SKM-1 (cell line): Measurements from ENCODE around the gene CD247.

Experiments used
- DNase-seq: peaks from one replicate; lab custom pipeline; 2025; ENCODE audit not compliant: unreplicated experiment; lab: John Stamatoyannopoulos, UW

The CD247 gene

GRCh38 chr1:167542109-167543032, 24.0 kb upstream of the CD247 start:
- DNase-seq = no peak

GRCh38 chr1:167541610-167542009, 23.3 kb upstream of the CD247 start:
- DNase-seq = no peak

- no peak for DNase-seq
Observed at GRCh38 chr1:167541003-167541402, 22.7 kb upstream of the CD247 start.

GRCh38 chr1:167538657-167539056, 20.3 kb upstream of the CD247 start:
- DNase-seq = no peak

- DNase-seq = peak; percentile 78
Observed at GRCh38 chr1:167533851-167534300, 15.5 kb upstream of the CD247 start.

- DNase-seq = no peak
Observed at GRCh38 chr1:167532964-167533824, 14.9 kb upstream of the CD247 start.

GRCh38 chr1:167532375-167532774, 14.0 kb upstream of the CD247 start:
- DNase-seq = no peak

- DNase-seq = no peak
Observed at GRCh38 chr1:167529829-167530474, 11.6 kb upstream of the CD247 start.

GRCh38 chr1:167528057-167528728, 9.9 kb upstream of the CD247 start:
- no peak for DNase-seq

- no peak for DNase-seq
Observed at GRCh38 chr1:167526667-167527383, 8.5 kb upstream of the CD247 start.

GRCh38 chr1:167524651-167525050, 6.3 kb upstream of the CD247 start:
- no peak for DNase-seq

GRCh38 chr1:167522246-167522645, 3.9 kb upstream of the CD247 start:
- DNase-seq = no peak

GRCh38 chr1:167520711-167521206, 2.4 kb upstream of the CD247 start:
- DNase-seq = no peak

GRCh38 chr1:167517535-167518330, 596 bp downstream of the CD247 start:
- no peak for DNase-seq

GRCh38 chr1:167516404-167517388, 1.6 kb downstream of the CD247 start:
- DNase-seq = no peak

- DNase-seq = no peak
Observed at GRCh38 chr1:167515893-167516321, 2.4 kb downstream of the CD247 start.

GRCh38 chr1:167515461-167515860, 2.9 kb downstream of the CD247 start:
- no peak for DNase-seq

GRCh38 chr1:167514288-167514687, 4.0 kb downstream of the CD247 start:
- no peak for DNase-seq
